ENCODE measurements around the gene SNED1.

The SNED1 gene

GRCh38 chr2:241110607-241111439 lies 112.4 kb downstream of the SNED1 start:
- no peak for FAIRE-seq

- FAIRE-seq, result no peak
These were observed 113.0 kb downstream of the SNED1 start for GRCh38 chr2:241111440-241111805.

GRCh38 chr2:241112046-241112445 lies 113.6 kb downstream of the SNED1 start:
- no peak for FAIRE-seq

- FAIRE-seq, result no peak
These were observed 114.2 kb downstream of the SNED1 start for GRCh38 chr2:241112592-241112991.

GRCh38 chr2:241114836-241115235 lies 116.4 kb downstream of the SNED1 start:
- FAIRE-seq, result no peak

GRCh38 chr2:241115361-241115760 lies 116.9 kb downstream of the SNED1 start:
- no peak for FAIRE-seq

- FAIRE-seq, result no peak
These were observed 118.5 kb downstream of the SNED1 start for GRCh38 chr2:241116606-241117560.

GRCh38 chr2:241118737-241119505 lies 120.5 kb downstream of the SNED1 start:
- no peak for FAIRE-seq

GRCh38 chr2:241120440-241120839 lies 122.0 kb downstream of the SNED1 start:
- FAIRE-seq, result no peak

- no peak for FAIRE-seq
These were observed 122.6 kb downstream of the SNED1 start for GRCh38 chr2:241121008-241121407.

GRCh38 chr2:241122376-241123002 lies 124.1 kb downstream of the SNED1 start:
- no peak for FAIRE-seq

- FAIRE-seq, result no peak
These were observed 125.6 kb downstream of the SNED1 start for GRCh38 chr2:241123816-241124536.

- FAIRE-seq, result no peak
These were observed 127.2 kb downstream of the SNED1 start for GRCh38 chr2:241125626-241126025.

- no peak for FAIRE-seq
These were observed 127.8 kb downstream of the SNED1 start for GRCh38 chr2:241126201-241126611.

- FAIRE-seq, result no peak
These were observed 128.4 kb downstream of the SNED1 start for GRCh38 chr2:241126771-241127202.

- no peak for FAIRE-seq
These were observed 129.8 kb downstream of the SNED1 start for GRCh38 chr2:241128266-241128665.

GRCh38 chr2:241129086-241129871 lies 130.9 kb downstream of the SNED1 start:
- FAIRE-seq, result no peak

- FAIRE-seq, result no peak
These were observed 131.9 kb downstream of the SNED1 start for GRCh38 chr2:241130316-241130715.

- FAIRE-seq, result no peak
These were observed 133.1 kb downstream of the SNED1 start for GRCh38 chr2:241131531-241131930.

GRCh38 chr2:241132538-241133435 lies 134.4 kb downstream of the SNED1 start:
- FAIRE-seq, result no peak

Measured in G401.6 (cell line).